ENCODE data around the gene ELP2.
"Not testable (repeated sequence)": the region's sequence is repeated elsewhere in the genome, so short reads cannot be mapped to it uniquely, and the experiment has no call there.

ELP2 gene

GRCh38 chr18:36089001-36089400 lies 40.7 kb upstream of the ELP2 start:
- in situ Hi-C loops (cut with MboI; ENCODE audit: low sequenced_read_pairs, unreplicated experiment), result loop anchor here (25.0 kb wide), 1 partner anchor 723 kb away; no protein-coding TSS in a partner anchor
- no peak for DNase-seq (ENCODE audit: low spot score)
- no peak for TF ChIP-seq CTCF (IDR thresholded peaks at IDR 0.05; ENCODE audit: borderline replicate concordance, control extremely low read depth, extremely low read depth, insufficient read depth, missing control alignments)

DNA sequence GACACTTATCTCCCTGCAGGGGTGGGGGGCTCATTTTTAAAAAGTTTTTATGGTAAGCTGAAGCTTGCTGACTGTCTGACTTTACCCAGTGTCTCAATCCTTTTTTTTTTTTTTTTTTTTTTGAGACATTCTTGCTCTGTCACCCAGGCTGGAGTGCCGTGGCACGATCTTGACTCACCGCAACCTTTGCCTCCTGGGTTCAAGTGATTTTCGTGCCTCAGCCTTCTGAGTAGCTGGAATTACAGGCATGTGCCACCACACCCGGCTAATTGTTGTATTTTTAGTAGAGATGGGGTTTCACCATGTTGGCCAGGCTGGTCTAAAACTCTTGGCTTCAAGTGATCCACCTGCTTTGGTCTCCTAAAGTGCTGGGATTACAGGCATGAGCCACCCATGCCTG lies 37.6 kb upstream of the ELP2 start:
- in situ Hi-C loops (cut with MboI; ENCODE audit: low sequenced_read_pairs, unreplicated experiment), result loop anchor here (5.0 to 25.0 kb wide), 2 partner anchors 190 to 720 kb away; no protein-coding TSS in a partner anchor
- DNase-seq (ENCODE audit: low spot score), result not testable (repeated sequence)

GRCh38 chr18:36094431-36094830 lies 35.3 kb upstream of the ELP2 start:
- in situ Hi-C loops (cut with MboI; ENCODE audit: low sequenced_read_pairs, unreplicated experiment), result loop anchor here (5.0 to 25.0 kb wide), 2 partner anchors 188 to 718 kb away; no protein-coding TSS in a partner anchor
- TF ChIP-seq CTCF (IDR thresholded peaks at IDR 0.05; ENCODE audit: borderline replicate concordance, control extremely low read depth, extremely low read depth, insufficient read depth, missing control alignments), result no peak
- DNase-seq (ENCODE audit: low spot score), result no peak

- peak; percentile 46 for DNase-seq (ENCODE audit: low spot score)
- in situ Hi-C loops (cut with MboI; ENCODE audit: low sequenced_read_pairs, unreplicated experiment), result loop anchor here (25.0 kb wide), 1 partner anchor 716 kb away; no protein-coding TSS in a partner anchor
- TF ChIP-seq CTCF (IDR thresholded peaks at IDR 0.05; ENCODE audit: borderline replicate concordance, control extremely low read depth, extremely low read depth, insufficient read depth, missing control alignments), result no peak
Observed at GRCh38 chr18:36095936-36096519, 33.7 kb upstream of the ELP2 start.

DNA sequence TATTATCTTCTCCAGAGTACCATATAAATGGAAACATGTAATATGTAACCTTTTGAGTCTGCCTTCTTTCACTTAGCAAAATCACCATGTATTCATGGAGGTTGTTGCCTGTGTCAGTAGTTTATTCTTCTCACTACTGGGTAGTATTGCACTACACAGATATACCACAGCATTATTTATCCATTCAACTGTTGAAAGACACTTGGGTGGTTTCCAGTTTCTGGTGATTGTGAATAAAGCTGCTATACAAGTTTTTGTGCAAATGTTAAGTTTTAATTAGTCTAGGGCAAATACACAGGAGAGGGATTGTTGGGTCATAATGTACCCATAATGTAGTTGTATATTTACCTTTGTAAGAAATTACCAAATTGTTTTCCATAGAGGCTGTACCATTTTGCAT lies 32.7 kb upstream of the ELP2 start:
- in situ Hi-C loops (cut with MboI; ENCODE audit: low sequenced_read_pairs, unreplicated experiment), result loop anchor here (25.0 kb wide), 1 partner anchor 715 kb away; no protein-coding TSS in a partner anchor
- TF ChIP-seq CTCF (IDR thresholded peaks at IDR 0.05; ENCODE audit: borderline replicate concordance, control extremely low read depth, extremely low read depth, insufficient read depth, missing control alignments), result no peak
- no peak for DNase-seq (ENCODE audit: low spot score)

GRCh38 chr18:36099311-36099710 lies 30.4 kb upstream of the ELP2 start:
- TF ChIP-seq CTCF (IDR thresholded peaks at IDR 0.05; ENCODE audit: borderline replicate concordance, control extremely low read depth, extremely low read depth, insufficient read depth, missing control alignments), result no peak
- in situ Hi-C loops (cut with MboI; ENCODE audit: low sequenced_read_pairs, unreplicated experiment), result loop anchor here (25.0 kb wide), 1 partner anchor 713 kb away; no protein-coding TSS in a partner anchor
- DNase-seq (ENCODE audit: low spot score), result no peak

- DNase-seq (ENCODE audit: low spot score), result no peak
- TF ChIP-seq CTCF (IDR thresholded peaks at IDR 0.05; ENCODE audit: borderline replicate concordance, control extremely low read depth, extremely low read depth, insufficient read depth, missing control alignments), result no peak
- in situ Hi-C loops (cut with MboI; ENCODE audit: low sequenced_read_pairs, unreplicated experiment), result no loop called here
Observed at GRCh38 chr18:36101943-36102342, 27.8 kb upstream of the ELP2 start.
